NCI-H1092 (cell line): ENCODE results near the gene CRYBG2.

ENCODE experiments used
- DNase-seq: peaks from one replicate; lab custom pipeline; 2025; lab: John Stamatoyannopoulos, UW

CRYBG2 gene

DNA sequence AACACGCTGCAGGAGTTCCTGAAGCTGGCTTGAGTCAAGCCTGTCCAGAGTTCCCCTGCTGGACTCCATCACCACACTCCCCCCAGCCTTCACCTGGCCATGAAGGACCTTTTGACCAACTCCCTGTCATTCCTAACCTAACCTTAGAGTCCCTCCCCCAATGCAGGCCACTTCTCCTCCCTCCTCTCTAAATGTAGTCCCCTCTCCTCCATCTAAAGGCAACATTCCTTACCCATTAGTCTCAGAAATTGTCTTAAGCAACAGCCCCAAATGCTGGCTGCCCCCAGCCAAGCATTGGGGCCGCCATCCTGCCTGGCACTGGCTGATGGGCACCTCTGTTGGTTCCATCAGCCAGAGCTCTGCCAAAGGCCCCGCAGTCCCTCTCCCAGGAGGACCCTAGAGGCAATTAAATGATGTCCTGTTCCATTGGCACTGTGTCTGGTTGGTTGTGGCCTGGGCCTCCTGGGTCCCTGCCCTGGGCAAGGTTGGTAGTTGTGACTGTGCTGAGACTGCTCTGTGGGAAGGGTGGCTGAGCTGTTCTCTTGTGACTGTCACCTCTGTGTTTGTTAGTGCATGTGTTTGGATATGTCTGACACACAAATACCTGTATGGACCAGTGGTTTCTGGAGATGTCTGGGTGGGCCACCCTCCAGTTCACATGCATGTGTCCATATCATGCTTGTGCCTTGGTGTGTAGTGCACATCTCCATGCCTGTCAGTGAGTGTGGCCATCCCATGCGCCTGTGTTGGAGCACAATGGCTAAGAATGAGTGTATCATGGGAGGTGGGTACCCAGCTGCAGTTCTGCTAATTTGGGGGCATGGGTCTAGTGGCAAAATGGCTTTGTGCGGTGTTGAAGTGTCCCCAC lies 72.6 kb downstream of the CRYBG2 start:
- no peak for DNase-seq

- DNase-seq: no peak
Measured at GRCh38 chr1:26280333-26281042, 73.4 kb downstream of the CRYBG2 start.

DNA sequence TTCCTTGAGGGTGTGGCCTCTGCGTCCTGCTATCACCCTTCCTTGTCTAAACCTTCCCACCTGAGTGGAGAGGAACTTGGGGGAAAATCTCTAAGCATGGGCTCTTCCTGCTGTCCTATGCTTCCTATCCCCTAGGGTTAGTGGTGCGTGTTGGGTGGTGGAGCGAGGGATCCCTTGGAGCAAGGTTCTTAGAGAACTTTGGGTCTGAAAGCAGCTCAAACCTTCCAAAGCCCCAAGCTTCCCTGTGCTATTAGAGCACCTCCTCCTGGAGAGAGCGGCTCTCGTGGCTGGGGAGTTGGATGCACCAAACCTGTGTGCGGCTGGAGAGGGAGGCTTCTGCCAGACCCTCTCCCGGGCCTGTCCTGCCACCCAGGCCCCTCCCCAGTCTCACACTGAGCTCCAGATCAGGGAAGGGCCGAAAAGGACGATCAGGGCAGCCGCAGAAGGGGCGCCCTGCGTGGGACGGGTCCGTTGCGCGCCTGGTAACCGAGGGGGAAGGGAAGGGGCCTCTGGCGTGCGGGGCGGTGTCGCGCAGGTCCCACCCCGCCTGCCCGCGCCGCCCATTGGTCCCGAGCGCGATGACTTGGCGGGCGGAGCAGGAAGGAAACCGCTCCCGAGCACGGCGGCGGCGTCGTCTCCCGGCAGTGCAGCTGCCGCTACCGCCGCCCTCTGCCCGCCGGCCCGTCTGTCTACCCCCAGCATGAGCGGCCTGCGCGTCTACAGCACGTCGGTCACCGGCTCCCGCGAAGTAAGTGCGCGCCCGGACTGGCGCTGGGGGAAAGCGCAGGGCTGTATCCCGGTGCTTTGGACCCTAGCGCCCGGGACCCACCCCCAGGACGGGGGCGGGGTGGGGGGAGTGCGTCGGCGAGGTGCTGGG lies 74.2 kb downstream of the CRYBG2 start, which contains the start of gene SH3BGRL3:
SH3BGRL3 (plus strand) TSS at position 631 of the 877 bp plus-strand sequence; CDS start at position 701, 70 bp downstream.
- peak; percentile 69 for DNase-seq

DNA sequence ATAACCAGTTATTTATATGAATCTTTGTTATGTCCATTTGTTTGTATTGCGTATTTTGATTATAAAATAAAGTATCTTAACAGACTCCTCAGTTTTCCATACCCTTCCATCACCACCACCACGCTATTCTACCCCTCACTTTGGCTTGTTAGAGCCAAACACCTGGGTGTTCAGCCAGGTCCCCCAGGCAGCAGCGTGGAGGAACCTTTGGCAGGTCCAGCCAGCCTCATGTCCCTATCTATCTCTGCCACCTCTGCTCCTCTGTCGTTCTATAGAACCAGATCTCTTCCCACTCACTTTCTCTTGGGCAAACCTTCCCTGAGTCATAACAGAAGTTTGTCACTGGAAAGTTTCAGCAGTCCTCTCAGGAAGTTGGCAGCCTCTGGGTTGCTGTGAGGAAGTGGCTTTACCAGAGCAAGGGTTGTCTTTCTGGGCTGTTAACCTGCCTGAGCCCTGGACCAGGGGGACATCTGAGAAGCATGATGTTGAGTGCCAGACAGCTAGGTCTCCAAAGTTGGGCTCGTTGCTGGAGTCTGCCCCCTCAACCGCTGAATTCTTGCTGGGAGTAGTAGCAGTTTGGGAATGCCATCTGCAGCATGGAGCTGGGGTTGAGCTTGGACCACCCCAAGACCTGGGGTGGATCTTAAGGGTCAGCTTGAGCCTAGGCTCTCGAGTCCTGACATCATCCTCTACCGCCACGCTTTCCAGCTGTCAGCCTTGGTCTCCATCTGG lies 75.0 kb downstream of the CRYBG2 start:
- DNase-seq: no peak

GRCh38 chr1:26278303-26278702 lies 75.6 kb downstream of the CRYBG2 start:
- no peak for DNase-seq

GRCh38 chr1:26277719-26278118 lies 76.2 kb downstream of the CRYBG2 start:
- no peak for DNase-seq

- DNase-seq: no peak
Measured at GRCh38 chr1:26277261-26277661, 76.7 kb downstream of the CRYBG2 start.

DNA sequence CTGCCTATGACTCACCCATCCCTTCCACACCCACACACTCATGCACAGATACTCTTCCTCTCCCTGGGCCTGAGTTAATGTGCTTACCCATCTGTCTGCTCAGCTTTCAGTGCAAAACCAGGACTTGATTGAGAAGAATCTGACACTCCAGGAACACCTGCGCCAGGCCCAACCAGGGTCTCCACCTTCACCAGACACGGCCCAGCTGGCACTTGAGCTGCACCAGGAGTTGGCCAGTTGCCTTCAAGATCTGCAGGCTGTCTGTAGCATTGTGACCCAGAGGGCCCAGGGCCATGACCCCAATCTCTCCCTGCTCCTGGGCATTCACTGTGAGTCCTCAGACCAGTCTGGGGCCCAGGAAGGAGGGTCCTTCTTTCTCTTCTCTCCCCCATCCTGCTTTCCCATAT lies 77.5 kb downstream of the CRYBG2 start:
- no peak for DNase-seq

- DNase-seq: peak; percentile 32
Measured at GRCh38 chr1:26275580-26276431, 78.1 kb downstream of the CRYBG2 start.

- no peak for DNase-seq
Measured at GRCh38 chr1:26274801-26275425, 79.0 kb downstream of the CRYBG2 start.
